IMR-90 (cell line): ENCODE data around the gene CENPP. TPM values are rescaled to one million over a fixed set of nuclear protein-coding genes. Genes with fewer than 3 reads are reported as not detected.

Experiments used
- ATAC-seq: fragments of 200-7000 bp; cut with Tn5 transposase; 2 replicates; pipeline ENCODE4 v1.9.1; 2020; ENCODE audit warnings: low read depth, mild to moderate bottlenecking, moderate library complexity
- BruUV-seq: library from RNA; stranded (reverse); fragments of 400-500 nt; replicated peaks from 2 replicates; lab custom pipeline; 2021; lab: Mats Ljungman, UMichigan
- CTCF ChIA-PET: fragments of 300-600 bp; formaldehyde crosslinking; extraction: SDS; loops from one replicate; lab custom pipeline; 2021; ENCODE audit warnings: antibody characterized with exemption; lab: Yijun Ruan, JAX
- POLR2A ChIA-PET: fragments of 300-600 bp; sonication (Branson Sonifier 250); formaldehyde crosslinking; loops from one replicate; lab custom pipeline; 2022; ENCODE audit warnings: antibody characterized with exemption; ENCODE audit not compliant: unreplicated experiment; lab: Charles Lee
- DNase-seq: peaks from one replicate; pipeline ENCODE4 v3.0.0; 2013
- H2AFZ ChIP-seq: replicated peaks from 2 replicates; pipeline ENCODE3; 2013; ENCODE audit warnings: low read length, mild to moderate bottlenecking; ENCODE audit not compliant: poor library complexity
- H2AK5ac ChIP-seq: 2 replicates; pipeline ENCODE4 v1.6.1; 2013; ENCODE audit warnings: low read depth, low read length, inconsistent platforms
- H2AK9ac ChIP-seq: replicated peaks from 2 replicates; pipeline ENCODE3; 2013; ENCODE audit warnings: mild to moderate bottlenecking, low read depth, low read length, moderate library complexity; ENCODE audit not compliant: poor library complexity
- H2BK120ac ChIP-seq: 2 replicates; pipeline ENCODE4 v1.6.1; 2013; ENCODE audit warnings: low read depth, low read length, inconsistent platforms
- H2BK15ac ChIP-seq: 3 replicates; pipeline ENCODE4 v1.6.1; 2013; ENCODE audit warnings: low read depth, low read length, inconsistent platforms
- H2BK20ac ChIP-seq: 2 replicates; pipeline ENCODE4 v1.6.1; 2013; ENCODE audit warnings: low read depth, mild to moderate bottlenecking, inconsistent platforms, low read length, moderate library complexity
- H2BK5ac ChIP-seq: 2 replicates; pipeline ENCODE4 v1.6.1; 2013; ENCODE audit warnings: mild to moderate bottlenecking, low read depth, low read length, inconsistent platforms; ENCODE audit not compliant: poor library complexity, severe bottlenecking
- H3K14ac ChIP-seq: replicated peaks from 2 replicates; pipeline ENCODE4 v1.6.1; 2013; ENCODE audit warnings: low read depth, low read length, inconsistent platforms
- H3K18ac ChIP-seq: 2 replicates; pipeline ENCODE4 v1.6.1; 2013; ENCODE audit warnings: low read depth, low read length, control low read depth
- H3K23ac ChIP-seq: 2 replicates; pipeline ENCODE4 v1.6.1; 2013; ENCODE audit warnings: low read depth, low read length, inconsistent platforms
- H3K27ac ChIP-seq: 2 replicates; pipeline ENCODE4 v1.5.1; 2013; ENCODE audit warnings: mild to moderate bottlenecking, control low read depth, low read length; ENCODE audit not compliant: insufficient read depth
- H3K27me3 ChIP-seq: 2 replicates; pipeline ENCODE4 v1.6.1; 2013; ENCODE audit warnings: low read length; ENCODE audit not compliant: control insufficient read depth, insufficient read depth
- H3K36me3 ChIP-seq: 2 replicates; pipeline ENCODE4 v1.6.1; 2013; ENCODE audit warnings: low read length, mixed read lengths; ENCODE audit not compliant: control insufficient read depth, insufficient read depth
- H3K4ac ChIP-seq: 2 replicates; pipeline ENCODE4 v1.6.1; 2013; ENCODE audit warnings: low read depth, low read length, inconsistent platforms
- H3K4me1 ChIP-seq: 2 replicates; pipeline ENCODE4 v1.6.1; 2013; ENCODE audit warnings: low read length, mixed read lengths; ENCODE audit not compliant: control insufficient read depth, insufficient read depth
- H3K4me2 ChIP-seq: 2 replicates; pipeline ENCODE4 v1.6.1; 2013; ENCODE audit warnings: low read depth, mild to moderate bottlenecking, control low read depth, low read length, moderate library complexity
- H3K4me3 ChIP-seq: 2 replicates; pipeline ENCODE4 v1.5.1; 2013; ENCODE audit warnings: low read depth, mild to moderate bottlenecking, control low read depth, low read length, moderate library complexity; ENCODE audit not compliant: insufficient read depth
- H3K56ac ChIP-seq: 2 replicates; pipeline ENCODE4 v1.6.1; 2013; ENCODE audit warnings: low read length, inconsistent platforms; ENCODE audit not compliant: insufficient read depth; ENCODE audit errors: extremely low read depth
- H3K79me1 ChIP-seq, 2 experiments: 2 replicates each; pipeline ENCODE4 v1.6.1; 2013; ENCODE audit warnings: low read length in 2 of 2, inconsistent platforms in 1 of 2, low read depth in 1 of 2
- H3K9ac ChIP-seq: 2 replicates; pipeline ENCODE4 v1.6.1; 2013; ENCODE audit warnings: low read depth, low read length, control low read depth
- H3K9me1 ChIP-seq: 2 replicates; pipeline ENCODE4 v1.6.1; 2013; ENCODE audit warnings: low read length, inconsistent platforms; ENCODE audit not compliant: insufficient read depth
- H3K9me3 ChIP-seq: 2 replicates; pipeline ENCODE4 v1.6.1; 2013; ENCODE audit warnings: low read length; ENCODE audit not compliant: control insufficient read depth, insufficient read depth
- H4K20me1 ChIP-seq: 2 replicates; pipeline ENCODE4 v1.6.1; 2013; ENCODE audit warnings: low read length, inconsistent platforms; ENCODE audit not compliant: insufficient read depth
- H4K5ac ChIP-seq: 2 replicates; pipeline ENCODE4 v1.6.1; 2013; ENCODE audit warnings: mild to moderate bottlenecking, low read depth, low read length, control low read depth
- H4K8ac ChIP-seq, 2 experiments: 2 replicates each; pipeline ENCODE4 v1.6.1; 2013; ENCODE audit warnings: low read depth in 2 of 2, low read length in 2 of 2, control low read depth in 1 of 2, inconsistent platforms in 1 of 2
- H4K91ac ChIP-seq: 2 replicates; pipeline ENCODE4 v1.6.1; 2013; ENCODE audit warnings: low read depth, low read length, inconsistent platforms; ENCODE audit not compliant: insufficient read depth
- CEBPB ChIP-seq: IDR thresholded peaks from 2 replicates; pipeline ENCODE4 v1.6.1; 2012; ENCODE audit warnings: low read depth, low read length, improper control_type of control experiment
- FOS ChIP-seq: fragments of 150-350 bp; IDR thresholded peaks from 2 replicates; pipeline ENCODE4 v1.6.1; 2016; ENCODE audit warnings: low read depth, low read length
- MAFK ChIP-seq: IDR thresholded peaks from 2 replicates; pipeline ENCODE4 v1.6.1; 2012; ENCODE audit warnings: low read depth, low read length, improper control_type of control experiment
- RAD21 ChIP-seq: IDR thresholded peaks from 2 replicates; pipeline ENCODE4 v1.6.1; 2012; ENCODE audit warnings: low read length, improper control_type of control experiment
- RCOR1 ChIP-seq: IDR thresholded peaks from 2 replicates; pipeline ENCODE4 v1.6.1; 2012; ENCODE audit warnings: mild to moderate bottlenecking, low read length, improper control_type of control experiment; ENCODE audit not compliant: insufficient replicate concordance
- SMC3 ChIP-seq: fragments of 150-350 bp; IDR thresholded peaks from 2 replicates; pipeline ENCODE4 v1.6.1; 2016; ENCODE audit warnings: low read depth, mild to moderate bottlenecking, antibody characterized with exemption, low read length, moderate library complexity
- WGBS, 2 experiments: methylation state at CpG; one replicate each; pipeline versions ENCODE4 v1.1.5 to v1.1.7; 2013; ENCODE audit warnings: missing lambda C conversion rate in 2 of 2; ENCODE audit not compliant: insufficient read length in 1 of 2; ENCODE audit errors: extremely low coverage in 2 of 2; 5-methylcytosine and 5-hydroxymethylcytosine counted together
- dilution Hi-C: fragments of 300-500 bp; cut with HindIII; formaldehyde crosslinking; loops from one replicate; pipeline ENCODE4 v1.14.3; 2018; ENCODE audit warnings: low sequenced_read_pairs; ENCODE audit not compliant: unreplicated experiment
- in situ Hi-C: fragments of 300-500 bp; cut with MboI; formaldehyde crosslinking; loops from 3 replicates; pipeline ENCODE4 v1.14.3; 2019; ENCODE audit warnings: low sequenced_read_pairs, inconsistent platforms, mixed read lengths
- intact Hi-C: fragments of 100-400 bp; cut with micrococcal nuclease; formaldehyde crosslinking; loops from 2 replicates; pipeline ENCODE4 v1.10.0; 2022
- polyA plus RNA-seq, 3 experiments: library from polyadenylated mRNA; depleted of rRNA; stranded (reverse); fragments of >200 nt; gene quantifications; 2 replicates each; pipeline ENCODE4 v1.2.3, GENCODE V29; 2012; ENCODE audit warnings: low replicate concordance in 1 of 3
- total RNA-seq: library from RNA; depleted of rRNA; stranded (reverse); fragments of >200 nt; gene quantifications from 2 replicates; pipeline ENCODE4 v1.2.3, GENCODE V29; 2012
- TF ChIP-seq, protein P1 (sequence below): conservative IDR thresholded peaks from 2 replicates; pipeline ENCODE4 v1.5.1; 2012; ENCODE audit warnings: mild to moderate bottlenecking, low read depth, low read length, improper control_type of control experiment

CENPP gene
- total and polyA plus RNA-seq, 2 of the 4 experiments (the other 2 are of a cell fraction): 1.4 to 2.0 TPM

GRCh38 chr9:92524881-92525280 lies 199.1 kb downstream of the CENPP start:
- no peaks in the 10 kb centered on the region; the same call in 1 of the 2 replicates for H3K9me1 ChIP-seq
- no peak overlapping the region for H2BK120ac ChIP-seq
- ChIA-PET POLR2A (no interaction called here), CTCF (interaction anchor here (0.7 kb wide), 1 partner anchor 12 kb away, joined by 5 read pairs; no protein-coding TSS in a partner anchor)
- H3K36me3 ChIP-seq: no peaks in the 10 kb centered on the region
- H4K8ac ChIP-seq: no peak overlapping the region
- dilution Hi-C loops (no loop called here), in situ Hi-C loops (no loop called here), intact Hi-C loops (no loop called here)
- no peak overlapping the region for H3K9ac ChIP-seq
- no peaks in the 10 kb centered on the region for H3K4me1 ChIP-seq
- BruUV-seq: no TSS peak
- H3K23ac ChIP-seq: no peak overlapping the region
- no peak overlapping the region for H4K91ac ChIP-seq
- no peak overlapping the region for H2AFZ ChIP-seq
- H3K4me2 ChIP-seq: no peak overlapping the region
- H3K27ac ChIP-seq: no peak overlapping the region
- ATAC-seq (no peak), DNase-seq (no peak)
- no peak overlapping the region for H3K18ac ChIP-seq
- TF ChIP-seq CEBPB (no peak), FOS (no peak), SMC3 (no peak), MAFK (no peak), RAD21 (no peak), RCOR1 (no peak)
- TF ChIP-seq, protein P1, sequence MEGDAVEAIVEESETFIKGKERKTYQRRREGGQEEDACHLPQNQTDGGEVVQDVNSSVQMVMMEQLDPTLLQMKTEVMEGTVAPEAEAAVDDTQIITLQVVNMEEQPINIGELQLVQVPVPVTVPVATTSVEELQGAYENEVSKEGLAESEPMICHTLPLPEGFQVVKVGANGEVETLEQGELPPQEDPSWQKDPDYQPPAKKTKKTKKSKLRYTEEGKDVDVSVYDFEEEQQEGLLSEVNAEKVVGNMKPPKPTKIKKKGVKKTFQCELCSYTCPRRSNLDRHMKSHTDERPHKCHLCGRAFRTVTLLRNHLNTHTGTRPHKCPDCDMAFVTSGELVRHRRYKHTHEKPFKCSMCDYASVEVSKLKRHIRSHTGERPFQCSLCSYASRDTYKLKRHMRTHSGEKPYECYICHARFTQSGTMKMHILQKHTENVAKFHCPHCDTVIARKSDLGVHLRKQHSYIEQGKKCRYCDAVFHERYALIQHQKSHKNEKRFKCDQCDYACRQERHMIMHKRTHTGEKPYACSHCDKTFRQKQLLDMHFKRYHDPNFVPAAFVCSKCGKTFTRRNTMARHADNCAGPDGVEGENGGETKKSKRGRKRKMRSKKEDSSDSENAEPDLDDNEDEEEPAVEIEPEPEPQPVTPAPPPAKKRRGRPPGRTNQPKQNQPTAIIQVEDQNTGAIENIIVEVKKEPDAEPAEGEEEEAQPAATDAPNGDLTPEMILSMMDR: no peak
- no peak overlapping the region for H2BK20ac ChIP-seq
- no peaks in the 10 kb centered on the region for H4K20me1 ChIP-seq
- H3K14ac ChIP-seq: no peak overlapping the region
- H2AK9ac ChIP-seq: no peak overlapping the region
- no peaks in the 10 kb centered on the region for H3K27me3 ChIP-seq
- H3K4me3 ChIP-seq: no peak overlapping the region
- no peak overlapping the region for H2AK5ac ChIP-seq
- WGBS, 2 experiments: no CpG with 5 or more reads among the region's 1 CpG
- H3K56ac ChIP-seq: no peak overlapping the region
- H2BK15ac ChIP-seq: no peak overlapping the region
- H3K9me3 ChIP-seq: no peaks in the 10 kb centered on the region
- H3K79me1 ChIP-seq: no peaks in the 10 kb centered on the region
- H3K4ac ChIP-seq: no peak overlapping the region
- no peak overlapping the region for H4K5ac ChIP-seq
- H2BK5ac ChIP-seq: no peak overlapping the region
